ENCODE results near the gene ITGA2B.
"Not testable (repeated sequence)": the region's sequence is repeated elsewhere in the genome, so short reads cannot be mapped to it uniquely, and the experiment has no call there.

Gene ITGA2B

GRCh38 chr17:44367231-44367979, 22.0 kb downstream of the ITGA2B start:
- TF ChIP-seq EZH2phosphoT487 (IDR thresholded peaks at IDR 0.05; ENCODE audit: low read depth) (no peak), CTCF (IDR thresholded peaks at IDR 0.05; ENCODE audit: low read depth, low read length) (no peak)
- no peak overlapping the region for H3K4me3 ChIP-seq (ENCODE audit: low read length)
- no peak overlapping the region for H3K4me2 ChIP-seq (ENCODE audit: low read length)
- H2AFZ ChIP-seq (ENCODE audit: low read depth, low read length): no peak overlapping the region
- H3K27ac ChIP-seq (ENCODE audit: low read length): no peak overlapping the region
- H3K27me3 ChIP-seq (ENCODE audit: low read depth, low read length): peaks cover 19% of the 10 kb centered on the region
- H3K36me3 ChIP-seq (replicated peaks; ENCODE audit: low read depth, low read length): no peaks in the 10 kb centered on the region
- no peaks in the 10 kb centered on the region for H4K20me1 ChIP-seq (ENCODE audit: insufficient read depth, low read length)
- peaks cover 4% of the 10 kb centered on the region for H3K4me1 ChIP-seq (ENCODE audit: low read length)
- no peak overlapping the region for H3K9ac ChIP-seq (ENCODE audit: low read length)
- no peaks in the 10 kb centered on the region for H3K9me3 ChIP-seq (ENCODE audit: insufficient read depth, low read length)
- no peaks in the 10 kb centered on the region for H3K79me2 ChIP-seq (ENCODE audit: low read length)

GRCh38 chr17:44365051-44365450, 24.4 kb downstream of the ITGA2B start:
- not testable (repeated sequence) for H3K4me1 ChIP-seq (ENCODE audit: low read length); H3K79me2 ChIP-seq (ENCODE audit: low read length); H3K9ac ChIP-seq (ENCODE audit: low read length); H2AFZ ChIP-seq (ENCODE audit: low read depth, low read length); H3K36me3 ChIP-seq (replicated peaks; ENCODE audit: low read depth, low read length); H3K4me3 ChIP-seq (ENCODE audit: low read length); H3K27ac ChIP-seq (ENCODE audit: low read length); H3K9me3 ChIP-seq (ENCODE audit: insufficient read depth, low read length); H3K4me2 ChIP-seq (ENCODE audit: low read length); H4K20me1 ChIP-seq (ENCODE audit: insufficient read depth, low read length)
- peaks cover 19% of the 10 kb centered on the region for H3K27me3 ChIP-seq (ENCODE audit: low read depth, low read length)

- H3K79me2 ChIP-seq (ENCODE audit: low read length): no peaks in the 10 kb centered on the region
- peaks cover 19% of the 10 kb centered on the region for H3K27me3 ChIP-seq (ENCODE audit: low read depth, low read length)
- H3K4me1 ChIP-seq (ENCODE audit: low read length): peaks cover 7% of the 10 kb centered on the region
- H4K20me1 ChIP-seq (ENCODE audit: insufficient read depth, low read length): no peaks in the 10 kb centered on the region
- H3K36me3 ChIP-seq (replicated peaks; ENCODE audit: low read depth, low read length): no peaks in the 10 kb centered on the region
- TF ChIP-seq EZH2phosphoT487 (IDR thresholded peaks at IDR 0.05; ENCODE audit: low read depth) (no peak), CTCF (IDR thresholded peaks at IDR 0.05; ENCODE audit: low read depth, low read length) (peak; percentile 45)
- peak within 1 kb of the TSS; percentile 73 for H2AFZ ChIP-seq (ENCODE audit: low read depth, low read length)
- H3K4me2 ChIP-seq (ENCODE audit: low read length): peak within 1 kb of the TSS; percentile 93
- H3K4me3 ChIP-seq (ENCODE audit: low read length): peak within 1 kb of the TSS; percentile 93
- H3K27ac ChIP-seq (ENCODE audit: low read length): no peak within 1 kb of the TSS
- H3K9ac ChIP-seq (ENCODE audit: low read length): peak within 1 kb of the TSS; percentile 86
- no peaks in the 10 kb centered on the region for H3K9me3 ChIP-seq (ENCODE audit: insufficient read depth, low read length)
Measured at GRCh38 chr17:44363613-44364159, 25.8 kb downstream of the ITGA2B start, which contains the start of gene FAM171A2. FAM171A2 (minus strand) TSS chr17:44363853; CDS start chr17:44363714, 139 bp downstream.

GRCh38 chr17:44362949-44363612, 26.4 kb downstream of the ITGA2B start:
- Histone ChIP-seq H3K9ac (ENCODE audit: low read length) (peak overlapping the region; percentile 86), H2AFZ (ENCODE audit: low read depth, low read length) (peak overlapping the region; percentile 73), H3K27ac (ENCODE audit: low read length) (no peak overlapping the region), H3K27me3 (ENCODE audit: low read depth, low read length) (peaks cover 19% of the 10 kb centered on the region), H3K4me2 (ENCODE audit: low read length) (peak overlapping the region; percentile 93), H3K9me3 (ENCODE audit: insufficient read depth, low read length) (no peaks in the 10 kb centered on the region), H3K4me1 (ENCODE audit: low read length) (peaks cover 7% of the 10 kb centered on the region), H3K79me2 (ENCODE audit: low read length) (no peaks in the 10 kb centered on the region), H3K36me3 (replicated peaks; ENCODE audit: low read depth, low read length) (no peaks in the 10 kb centered on the region), H4K20me1 (ENCODE audit: insufficient read depth, low read length) (no peaks in the 10 kb centered on the region), H3K4me3 (ENCODE audit: low read length) (peak overlapping the region; percentile 93)
- TF ChIP-seq CTCF (IDR thresholded peaks at IDR 0.05; ENCODE audit: low read depth, low read length) (no peak), EZH2phosphoT487 (IDR thresholded peaks at IDR 0.05; ENCODE audit: low read depth) (no peak)

Measured in OCI-LY3 (cell line).